ENCODE results near the gene PNCK.

Gene PNCK

GRCh38 chrX:153640045-153640686, 33.4 kb downstream of the PNCK start:
- no peak for DNase-seq

GRCh38 chrX:153639177-153640044, 34.2 kb downstream of the PNCK start:
- DNase-seq = no peak

- DNase-seq = no peak
Observed at GRCh38 chrX:153638436-153639176, 35.0 kb downstream of the PNCK start.

- no peak for DNase-seq
Observed at GRCh38 chrX:153638041-153638371, 35.6 kb downstream of the PNCK start.

- DNase-seq = no peak
Observed at GRCh38 chrX:153637121-153638040, 36.2 kb downstream of the PNCK start.

- no peak for DNase-seq
Observed at GRCh38 chrX:153636716-153637115, 36.9 kb downstream of the PNCK start.

- no peak for DNase-seq
Observed at GRCh38 chrX:153635788-153636668, 37.6 kb downstream of the PNCK start.

GRCh38 chrX:153635388-153635787, 38.2 kb downstream of the PNCK start:
- DNase-seq = no peak

GRCh38 chrX:153634832-153635231, 38.8 kb downstream of the PNCK start:
- no peak for DNase-seq

- no peak for DNase-seq
Observed at GRCh38 chrX:153634236-153634635, 39.4 kb downstream of the PNCK start.

- no peak for DNase-seq
Observed at GRCh38 chrX:153633607-153634180, 39.9 kb downstream of the PNCK start.

GRCh38 chrX:153633048-153633447, 40.6 kb downstream of the PNCK start:
- DNase-seq = no peak

- no peak for DNase-seq
Observed at GRCh38 chrX:153632595-153632946, 41.0 kb downstream of the PNCK start.

GRCh38 chrX:153631907-153632594, 41.6 kb downstream of the PNCK start:
- no peak for DNase-seq

GRCh38 chrX:153631346-153631745, 42.3 kb downstream of the PNCK start:
- no peak for DNase-seq

- no peak for DNase-seq
Observed at GRCh38 chrX:153628665-153629064, 44.9 kb downstream of the PNCK start.

GRCh38 chrX:153628129-153628528, 45.5 kb downstream of the PNCK start:
- no peak for DNase-seq

GRCh38 chrX:153627675-153628111, 45.9 kb downstream of the PNCK start:
- no peak for DNase-seq

GRCh38 chrX:153626863-153627674, 46.5 kb downstream of the PNCK start:
- DNase-seq = no peak

All from stimulated activated naive CD4-positive, alpha-beta T cell (primary cell).